Activated CD8-positive, alpha-beta memory T cell treated with anti-CD3 and anti-CD28 coated beads for 1 hour (primary cell): Measurements from ENCODE around the gene LRRC3.

Source experiments
- DNase-seq, 2 donors: peaks; one replicate each; pipeline ENCODE4 v3.0.0-alpha.2; 2020; ENCODE audit warnings: low read depth in 1 of 2; ENCODE audit errors: extremely low read depth in 1 of 2

Gene LRRC3

GRCh38 chr21:44423941-44424607, 31.2 kb upstream of the LRRC3 start:
- no peak for DNase-seq

GRCh38 chr21:44424608-44425306, 30.6 kb upstream of the LRRC3 start:
- no peak for DNase-seq

- no peak for DNase-seq
Observed at GRCh38 chr21:44425307-44425894, 29.9 kb upstream of the LRRC3 start.

GRCh38 chr21:44425895-44426662, 29.2 kb upstream of the LRRC3 start:
- DNase-seq: no peak

GRCh38 chr21:44426663-44427191, 28.6 kb upstream of the LRRC3 start:
- DNase-seq: no peak

- DNase-seq: no peak
Observed at GRCh38 chr21:44427241-44428120, 27.8 kb upstream of the LRRC3 start.

GRCh38 chr21:44428281-44428960, 26.9 kb upstream of the LRRC3 start:
- peak; percentile 5 to 8 for DNase-seq

- DNase-seq: no peak
Observed at GRCh38 chr21:44429894-44430293, 25.4 kb upstream of the LRRC3 start.

- DNase-seq: no peak
Observed at GRCh38 chr21:44431300-44431699, 24.0 kb upstream of the LRRC3 start.

GRCh38 chr21:44432841-44433790, 22.2 kb upstream of the LRRC3 start:
- no peak for DNase-seq

GRCh38 chr21:44433791-44434567, 21.3 kb upstream of the LRRC3 start:
- no peak for DNase-seq

GRCh38 chr21:44434568-44434925, 20.8 kb upstream of the LRRC3 start:
- no peak for DNase-seq

GRCh38 chr21:44434936-44435635, 20.2 kb upstream of the LRRC3 start:
- DNase-seq: no peak

GRCh38 chr21:44436111-44436611, 19.1 kb upstream of the LRRC3 start:
- DNase-seq: no peak

GRCh38 chr21:44436958-44437357, 18.4 kb upstream of the LRRC3 start:
- DNase-seq: no peak

- DNase-seq: no peak
Observed at GRCh38 chr21:44437371-44437695, 18.0 kb upstream of the LRRC3 start.

- DNase-seq: no peak
Observed at GRCh38 chr21:44437696-44438431, 17.4 kb upstream of the LRRC3 start.
